RPMI7951 (cell line): ENCODE measurements around the gene UBB. TPM values are rescaled to one million over a fixed set of nuclear protein-coding genes. Genes with fewer than 3 reads are reported as not detected.

ENCODE experiments used
- DNase-seq: peaks from one replicate; pipeline ENCODE4 v3.0.0-alpha.2; 2012; ENCODE audit warnings: low read depth
- total RNA-seq: library from RNA; depleted of rRNA; stranded (reverse); fragments of >200 nt; shearing (Covaris generic); gene quantifications from 2 replicates; pipeline ENCODE4 v1.2.3, GENCODE V29; 2014; rRNA removed

Gene UBB
- total RNA-seq, 1 experiment from 2014 or later: 2,186 TPM

GRCh38 chr17:16417896-16418684, 37.2 kb downstream of the UBB start:
- peak; percentile 82 for DNase-seq

DNA sequence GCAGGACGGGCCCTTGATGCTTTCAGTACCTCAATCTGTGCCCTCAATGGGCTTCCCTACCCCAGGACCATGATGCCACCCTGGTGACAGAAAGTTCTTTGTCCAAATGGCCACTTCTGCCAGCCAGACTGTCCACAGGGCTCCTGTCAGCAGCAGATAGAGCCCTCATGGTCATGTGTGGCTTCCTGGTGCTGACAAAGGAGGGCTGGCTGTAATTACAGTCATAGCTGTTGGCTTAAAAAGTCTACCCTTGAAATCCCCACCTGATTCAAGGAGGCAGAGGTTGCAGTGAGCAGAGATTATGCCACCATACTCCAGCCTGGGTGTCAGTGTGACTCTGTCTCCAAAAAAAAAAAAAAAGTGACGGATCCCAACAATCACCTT, 37.8 kb downstream of the UBB start:
- DNase-seq: peak; percentile 45

DNA sequence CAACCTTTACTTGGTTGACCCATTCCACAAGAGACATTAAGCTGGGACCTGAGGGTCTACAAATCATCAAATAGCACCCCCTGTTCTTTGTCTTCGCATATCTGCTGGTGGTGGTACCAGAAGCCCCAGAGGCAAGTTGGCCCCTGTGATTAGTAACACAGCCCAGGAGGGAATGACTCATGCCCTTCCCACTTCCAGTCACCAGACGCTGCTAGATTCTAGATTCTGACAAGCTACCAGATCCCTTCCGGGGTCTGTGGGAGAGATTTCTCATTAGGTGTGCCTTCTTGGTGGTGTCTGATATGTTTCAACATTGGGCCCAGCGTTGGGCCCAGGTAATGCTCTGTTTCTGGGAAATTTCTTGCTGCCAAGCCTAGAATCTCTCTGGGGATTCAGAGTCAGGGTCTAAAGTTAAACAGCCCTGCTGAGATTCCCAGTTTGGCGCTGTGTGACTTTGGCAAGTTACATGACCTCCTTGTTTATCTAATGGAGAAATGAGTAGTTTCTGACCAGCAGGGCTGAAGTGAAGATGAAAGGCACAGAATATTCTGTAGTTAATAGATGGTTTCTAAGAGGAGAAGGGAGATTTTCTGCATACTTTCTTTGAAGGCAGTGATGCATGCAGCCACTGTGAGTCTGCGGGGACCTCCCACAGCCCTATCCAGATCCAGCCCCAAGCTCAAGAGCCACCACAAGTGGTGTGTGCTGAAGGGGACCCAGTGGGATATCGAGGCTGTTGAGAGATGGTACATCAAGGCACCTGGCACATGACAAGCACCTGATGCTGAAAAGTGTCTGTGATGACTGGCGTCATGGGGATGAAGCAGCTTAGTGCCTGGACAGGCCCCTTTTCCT, 38.4 kb downstream of the UBB start:
- peak; percentile 93 for DNase-seq

- DNase-seq: peak; percentile 90
These were observed 39.0 kb downstream of the UBB start for GRCh38 chr17:16419929-16420271.

- DNase-seq: no peak
These were observed 41.5 kb downstream of the UBB start for GRCh38 chr17:16422416-16422815.

DNA sequence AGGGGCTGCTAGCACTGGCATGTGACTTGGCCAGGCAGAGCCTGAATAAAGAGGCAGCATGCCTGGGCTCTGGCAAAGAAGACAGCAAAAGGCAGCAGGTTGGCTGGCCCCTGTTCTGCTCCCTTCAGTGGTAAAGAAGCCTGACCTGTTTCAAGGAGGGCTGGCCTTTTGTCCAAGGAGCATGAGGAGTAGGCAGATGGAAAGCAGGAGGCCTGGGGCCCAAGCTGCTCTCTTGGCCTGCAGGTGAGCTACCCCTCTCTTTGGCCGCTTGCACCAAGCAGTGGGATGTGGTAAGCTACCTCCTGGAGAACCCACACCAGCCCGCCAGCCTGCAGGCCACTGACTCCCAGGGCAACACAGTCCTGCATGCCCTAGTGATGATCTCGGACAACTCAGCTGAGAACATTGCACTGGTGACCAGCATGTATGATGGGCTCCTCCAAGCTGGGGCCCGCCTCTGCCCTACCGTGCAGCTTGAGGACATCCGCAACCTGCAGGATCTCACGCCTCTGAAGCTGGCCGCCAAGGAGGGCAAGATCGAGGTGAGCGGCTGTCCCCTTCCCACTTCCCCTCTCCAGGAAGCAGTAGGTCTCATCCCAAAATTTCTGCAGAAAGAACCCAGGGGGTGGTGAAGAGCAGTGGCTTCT, 42.5 kb downstream of the UBB start:
- no peak for DNase-seq

GRCh38 chr17:16425202-16425601, 44.3 kb downstream of the UBB start:
- DNase-seq: no peak

DNA sequence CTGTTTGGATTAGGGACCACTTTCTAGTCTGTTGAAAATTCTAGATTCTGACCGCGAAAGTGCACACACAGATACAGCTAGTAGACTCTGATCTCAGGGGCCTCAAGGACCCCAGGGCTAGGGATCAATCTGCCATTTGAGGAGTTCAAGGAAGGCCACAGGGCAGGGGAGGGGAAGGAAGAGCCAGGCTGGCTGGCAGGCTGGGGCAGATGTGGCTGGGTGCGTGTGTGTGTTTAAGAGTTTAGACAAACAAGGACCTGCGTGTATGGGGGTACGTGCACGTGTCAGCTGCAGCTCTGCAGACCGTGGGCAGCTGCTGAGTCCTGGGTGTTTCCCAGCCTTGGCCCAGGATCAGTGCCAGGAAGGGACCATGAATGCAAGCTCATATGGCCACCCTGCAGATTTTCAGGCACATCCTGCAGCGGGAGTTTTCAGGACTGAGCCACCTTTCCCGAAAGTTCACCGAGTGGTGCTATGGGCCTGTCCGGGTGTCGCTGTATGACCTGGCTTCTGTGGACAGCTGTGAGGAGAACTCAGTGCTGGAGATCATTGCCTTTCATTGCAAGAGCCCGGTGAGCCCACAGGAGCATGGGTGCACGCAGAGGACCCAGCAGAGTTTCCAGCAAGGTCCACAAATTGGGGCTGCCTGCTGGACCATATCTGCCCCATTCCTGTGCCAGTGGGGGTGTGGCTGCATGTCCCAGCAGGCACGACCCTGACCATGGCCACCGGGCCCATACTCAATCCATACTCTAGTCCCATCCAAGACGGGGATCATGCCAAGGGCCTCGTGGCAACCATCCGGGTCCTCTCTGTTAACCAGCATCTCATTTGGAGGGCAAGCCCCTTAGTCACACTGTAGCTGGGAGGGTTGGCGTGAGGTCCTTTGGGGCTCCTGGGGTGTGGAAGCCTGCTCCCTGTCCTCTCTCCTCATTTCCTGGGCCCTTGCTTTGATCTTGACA, 45.1 kb downstream of the UBB start:
- no peak for DNase-seq

GRCh38 chr17:16427020-16427419, 46.1 kb downstream of the UBB start:
- DNase-seq: no peak

DNA sequence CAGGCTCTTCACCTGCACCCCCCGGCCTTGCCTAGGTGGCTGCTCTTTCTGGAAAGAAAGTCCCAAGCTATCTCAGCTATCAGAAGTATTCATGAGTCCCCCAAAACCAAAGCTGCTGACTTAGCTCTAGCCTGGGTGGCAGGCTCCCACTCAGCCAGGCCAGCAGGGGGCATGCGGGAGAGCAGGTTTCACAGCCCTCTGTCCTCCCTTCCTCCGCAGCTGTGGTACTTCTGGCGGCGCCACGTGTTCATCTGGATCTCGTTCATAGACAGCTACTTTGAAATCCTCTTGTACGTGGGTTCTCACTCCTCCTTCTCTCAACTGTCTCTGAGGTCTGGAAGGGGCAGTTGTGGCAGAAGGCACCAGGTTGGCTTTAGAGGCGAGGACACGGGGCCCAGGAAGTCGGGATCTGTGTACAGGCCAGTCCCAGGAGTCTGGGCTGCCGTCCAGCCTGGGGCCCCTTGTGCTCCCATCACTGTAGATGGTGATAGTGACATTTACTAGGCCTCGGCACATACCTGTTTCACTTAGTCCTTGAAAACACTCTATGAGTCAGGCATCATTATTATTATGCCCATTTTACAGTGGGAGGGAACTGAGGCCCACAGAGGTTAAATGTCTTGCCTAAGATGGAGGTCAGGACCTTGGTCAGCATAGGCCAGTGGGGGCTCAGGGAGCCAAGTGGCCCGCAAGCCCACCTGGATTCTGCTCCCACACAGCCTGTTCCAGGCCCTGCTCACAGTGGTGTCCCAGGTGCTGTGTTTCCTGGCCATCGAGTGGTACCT, 47.4 kb downstream of the UBB start:
- no peak for DNase-seq

DNA sequence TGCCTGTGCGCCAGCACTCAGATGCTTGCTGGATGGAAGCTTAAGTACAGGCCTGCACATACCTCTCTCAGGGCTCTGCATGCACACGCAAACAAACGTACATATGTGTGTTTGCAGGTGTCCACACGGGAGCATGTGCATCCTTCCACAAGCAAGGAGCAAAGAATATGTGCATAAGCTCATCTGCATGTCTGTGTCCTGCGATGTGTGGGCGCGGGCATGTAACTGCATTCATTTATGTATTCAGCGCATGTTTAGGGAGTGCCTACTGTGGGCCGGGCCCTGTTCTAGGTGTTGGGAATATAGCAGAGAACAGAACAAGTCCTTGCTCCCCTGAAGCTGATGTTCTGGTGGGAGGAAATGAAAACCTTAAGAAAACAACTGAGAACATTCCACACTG, 48.2 kb downstream of the UBB start:
- no peak for DNase-seq

- DNase-seq: no peak
These were observed 49.8 kb downstream of the UBB start for GRCh38 chr17:16430650-16431049.

GRCh38 chr17:16432017-16432416, 51.1 kb downstream of the UBB start:
- no peak for DNase-seq

Other genes with a start within 250 kb of the UBB start
- gene NCOR1, start 165.6 kb upstream of the UBB start, total RNA-seq: 54.2 and 55.0 TPM in 2 replicates
- 11.5 and 12.0 TPM in 2 replicates for gene PIGL, start 163.9 kb upstream of the UBB start, total RNA-seq
- 6.5 and 14.8 TPM in 2 replicates for gene CENPV, start 27.6 kb upstream of the UBB start, total RNA-seq
- gene TRPV2, start 34.5 kb downstream of the UBB start, total RNA-seq: 123 and 130 TPM in 2 replicates
- 2.7 and 3.2 TPM in 2 replicates for gene LRRC75A, start 111.1 kb downstream of the UBB start, total RNA-seq
- 4.7 and 5.2 TPM in 2 replicates for gene ZNF287, start 188.1 kb downstream of the UBB start, total RNA-seq